GM23338 (cell line): Measurements from ENCODE around the gene SMAD9.

Source experiments
- CREB1 ChIP-seq: fragments of 250-450 bp; sonication (Bioruptor Pico); IDR thresholded peaks from 2 replicates; pipeline ENCODE4 v1.5.0; 2020; ENCODE audit warnings: low read depth, mild to moderate bottlenecking, moderate library complexity
- CTCF ChIP-seq, 2 experiments: fragments of 200-600 bp in 1 of 2; sonication (generic) in 1 of 2; conservative IDR thresholded peaks; 2 replicates each; pipeline versions ENCODE4 v1.5.1 to v1.6.1; 2016 to 2017; ENCODE audit warnings: antibody characterized with exemption in 2 of 2, low read depth in 2 of 2, mild to moderate bottlenecking in 2 of 2, moderate library complexity in 1 of 2
- ETS1 ChIP-seq: IDR thresholded peaks from 2 replicates; pipeline ENCODE4 v1.6.1; 2016; ENCODE audit warnings: antibody characterized with exemption
- EZH2 ChIP-seq: fragments of 200-600 bp; sonication (generic); IDR thresholded peaks from one replicate; pipeline ENCODE4 v1.8.0; 2017; ENCODE audit warnings: antibody characterized with exemption, mild to moderate bottlenecking, low read depth; ENCODE audit not compliant: unreplicated experiment
- EZH2phosphoT487 ChIP-seq: fragments of 200-600 bp; sonication (generic); IDR thresholded peaks from one replicate; pipeline ENCODE4 v1.8.1; 2018; ENCODE audit warnings: antibody characterized with exemption; ENCODE audit not compliant: unreplicated experiment
- JUNB ChIP-seq: IDR thresholded peaks from one replicate; pipeline ENCODE4 v1.6.1; 2016; ENCODE audit warnings: antibody characterized with exemption; ENCODE audit not compliant: unreplicated experiment
- POLR2AphosphoS5 ChIP-seq: IDR thresholded peaks from 2 replicates; pipeline ENCODE4 v1.6.1; 2016; ENCODE audit warnings: antibody characterized with exemption, low read depth
- REST ChIP-seq: IDR thresholded peaks from one replicate; pipeline ENCODE4 v1.6.1; 2018; ENCODE audit warnings: antibody characterized with exemption; ENCODE audit not compliant: unreplicated experiment

GRCh38 chr13:36859259-36859658 lies 60.8 kb downstream of the SMAD9 start:
- TF ChIP-seq ETS1 (no peak), EZH2phosphoT487 (no peak), CTCF (conservative IDR thresholded peaks at IDR 0.05; ENCODE audit: low read depth in 2 of 2) (no peak), POLR2AphosphoS5 (no peak), JUNB (no peak), EZH2 (no peak), REST (no peak), CREB1 (no peak)
